GM19467 (cell line): ENCODE measurements around the gene SCUBE1.

Experiments
- ATAC-seq: cut with Tn5 transposase; IDR thresholded peaks from one replicate; pipeline ENCODE4 v1.9.1; 2021; ENCODE audit warnings: mild to moderate bottlenecking, moderate library complexity; ENCODE audit not compliant: unreplicated experiment

SCUBE1 gene

DNA sequence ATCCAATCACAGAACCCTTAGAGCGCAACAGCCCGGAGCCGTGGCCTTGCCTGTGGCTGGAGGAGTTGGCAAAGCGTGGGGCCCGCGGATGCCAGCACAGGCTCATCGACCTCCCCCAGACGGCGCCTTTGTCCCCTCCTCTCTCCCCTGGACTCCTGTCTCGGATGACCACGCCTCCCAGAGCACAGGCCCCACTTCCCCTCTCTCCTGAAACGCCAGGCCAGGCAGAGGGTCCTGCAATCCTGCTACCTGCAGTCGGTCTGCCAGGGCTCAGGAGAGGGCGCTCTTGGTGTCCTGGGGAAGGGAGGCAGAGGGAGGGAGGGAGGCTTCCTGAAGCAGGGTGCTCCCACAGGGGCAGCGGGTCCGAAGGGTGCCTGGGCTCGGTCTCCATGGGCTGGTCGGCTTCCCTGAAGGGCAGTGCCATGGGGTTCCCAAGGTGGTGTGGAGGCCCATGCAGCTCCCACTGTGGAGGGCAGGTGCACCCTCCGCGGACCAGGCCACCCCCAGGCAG lies 139.6 kb downstream of the SCUBE1 start:
- no peak for ATAC-seq

DNA sequence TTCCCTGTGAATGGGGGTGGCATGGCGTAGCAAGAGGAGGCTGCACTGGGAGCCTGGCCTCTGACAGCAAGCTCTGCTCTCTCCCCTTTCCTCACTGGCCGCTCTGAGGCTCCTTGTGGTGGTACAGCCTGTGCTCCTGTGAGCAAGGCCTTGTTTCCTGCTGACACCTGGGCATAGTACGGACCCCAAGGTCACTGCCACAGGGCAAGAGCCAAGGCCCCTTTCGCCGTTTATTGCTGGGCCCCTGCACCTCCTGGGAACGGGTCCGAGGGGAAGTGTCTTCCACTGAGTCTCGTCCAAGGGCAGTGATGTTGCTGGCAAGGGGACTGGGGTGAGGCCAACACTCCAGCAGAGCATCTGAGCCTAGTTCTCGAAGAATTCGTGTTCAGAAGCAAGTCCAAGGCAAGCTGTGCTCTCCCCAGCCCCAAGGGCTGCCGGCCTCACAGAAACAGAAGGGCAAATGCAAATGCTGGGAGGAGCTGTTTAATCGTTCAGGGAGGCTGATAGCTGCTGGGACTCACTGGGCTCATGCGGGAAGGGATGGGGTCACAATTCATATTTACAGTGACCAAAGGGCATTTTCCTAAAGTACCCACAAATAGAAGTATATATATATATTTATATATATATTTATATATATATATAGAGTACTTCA lies 140.3 kb downstream of the SCUBE1 start:
- no peak for ATAC-seq

GRCh38 chr22:43202326-43202725 lies 140.8 kb downstream of the SCUBE1 start:
- ATAC-seq = no peak

DNA sequence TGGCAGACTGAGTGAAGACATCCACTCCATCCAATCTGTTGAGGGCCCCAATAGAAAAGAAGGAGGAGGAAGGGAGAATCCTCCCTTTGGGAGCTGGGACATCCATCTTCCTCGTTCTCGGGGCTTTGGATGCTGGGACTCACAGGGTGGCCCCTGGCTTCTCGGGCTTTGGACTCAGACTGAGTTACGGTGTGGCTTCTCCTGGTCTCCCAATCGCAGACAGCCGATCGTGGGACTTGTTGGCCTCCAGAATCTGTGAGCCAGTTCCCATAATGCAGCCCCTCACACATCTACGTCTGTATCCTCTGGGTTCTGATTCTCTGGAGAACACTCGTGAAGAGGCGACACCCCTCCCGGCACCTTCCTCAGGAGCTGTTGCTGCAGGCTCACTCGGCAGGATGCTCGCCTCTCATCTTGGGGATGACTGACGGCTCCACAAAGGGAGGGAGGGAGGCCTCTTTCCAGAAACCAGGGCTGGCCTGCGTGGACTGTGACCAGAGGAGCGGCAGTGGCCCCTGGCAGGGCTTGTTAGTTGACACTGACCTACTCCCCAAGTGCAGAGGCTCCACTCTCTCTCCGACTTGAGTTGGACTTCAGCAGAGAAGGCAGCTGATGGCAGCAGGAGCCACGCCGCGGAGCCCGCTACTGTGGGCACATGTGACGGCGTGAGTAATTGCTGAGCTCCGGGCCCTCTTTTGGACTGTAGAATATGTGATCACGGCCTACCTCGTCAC lies 141.5 kb downstream of the SCUBE1 start:
- ATAC-seq = no peak

DNA sequence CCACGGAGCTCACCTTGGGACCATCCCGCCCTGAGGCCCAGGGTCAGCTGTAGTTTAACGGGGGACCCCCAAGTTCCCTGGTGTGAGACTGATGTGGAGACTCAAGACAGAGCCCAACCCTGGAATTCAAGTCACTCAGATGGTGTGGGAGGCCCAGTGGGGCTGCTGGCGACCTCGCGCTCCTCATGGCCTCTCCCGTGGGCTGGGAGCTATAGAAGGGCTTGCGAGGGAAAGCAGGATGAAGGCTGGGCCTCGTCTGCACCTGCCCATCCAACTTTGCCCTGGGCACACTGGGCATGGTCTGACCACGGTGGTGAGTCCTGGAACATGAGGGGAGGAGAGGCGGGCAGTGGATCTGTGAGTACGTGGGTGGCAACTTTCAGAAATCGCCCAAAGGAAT lies 142.6 kb downstream of the SCUBE1 start:
- ATAC-seq = no peak

DNA sequence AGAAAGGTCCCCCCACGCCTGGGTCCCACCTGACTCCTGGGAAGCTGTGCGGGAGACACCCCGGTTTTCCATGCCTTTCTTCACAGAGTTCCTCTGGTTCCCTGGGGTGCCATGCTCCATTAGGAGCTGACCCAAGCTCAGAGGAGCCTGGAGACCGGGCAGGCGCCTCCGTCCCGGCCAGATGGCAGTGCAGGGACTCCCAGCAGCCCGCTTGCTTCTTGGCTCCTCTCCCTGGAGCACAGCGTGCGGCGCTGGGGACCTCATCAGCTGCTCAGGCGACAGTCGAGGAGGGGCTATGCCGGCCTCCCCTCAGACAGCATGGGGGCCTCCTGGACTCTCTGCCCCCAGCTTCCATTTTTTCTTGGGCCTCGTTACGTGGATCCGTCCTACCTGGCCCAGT lies 143.1 kb downstream of the SCUBE1 start:
- no peak for ATAC-seq

DNA sequence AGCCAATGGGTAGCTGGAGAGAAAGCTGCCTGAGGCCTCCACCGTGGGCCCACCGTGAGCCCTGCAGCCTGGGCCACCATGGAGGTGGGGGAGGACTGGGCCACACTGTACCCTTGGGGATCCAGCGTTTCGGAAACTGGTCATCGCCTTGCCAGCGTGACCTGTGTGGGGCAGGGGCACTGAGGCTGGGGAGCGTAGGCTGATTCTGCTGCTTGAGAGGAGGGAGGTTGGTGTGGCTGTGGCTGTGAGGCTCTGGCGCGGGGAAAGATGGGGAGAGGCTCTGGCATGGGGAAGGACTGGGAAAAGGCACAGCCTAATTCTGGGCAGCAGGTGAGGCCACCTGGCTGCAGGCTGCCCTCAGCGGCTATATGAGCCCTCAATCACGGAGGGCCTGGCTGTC lies 143.6 kb downstream of the SCUBE1 start:
- no peak for ATAC-seq

DNA sequence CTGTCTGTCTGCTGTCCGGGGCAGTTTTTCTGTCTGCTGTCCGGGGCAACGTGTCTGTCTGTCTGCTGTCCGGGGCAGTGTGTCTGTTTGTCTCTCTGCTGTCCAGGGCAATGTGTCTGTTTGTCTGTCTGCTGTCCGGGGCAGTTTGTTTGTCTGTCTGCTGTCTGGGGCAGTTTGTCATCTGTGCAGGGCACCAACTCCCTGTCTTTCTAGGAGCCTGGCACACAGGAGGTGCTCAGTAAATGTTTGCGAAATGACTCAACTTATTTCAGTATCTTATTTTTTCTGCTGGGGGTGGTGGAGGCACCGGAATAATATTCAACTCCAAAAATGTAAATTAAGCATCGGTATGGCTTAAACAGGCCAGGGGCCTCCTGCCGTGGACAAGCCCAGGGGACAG lies 144.2 kb downstream of the SCUBE1 start:
- ATAC-seq = no peak

DNA sequence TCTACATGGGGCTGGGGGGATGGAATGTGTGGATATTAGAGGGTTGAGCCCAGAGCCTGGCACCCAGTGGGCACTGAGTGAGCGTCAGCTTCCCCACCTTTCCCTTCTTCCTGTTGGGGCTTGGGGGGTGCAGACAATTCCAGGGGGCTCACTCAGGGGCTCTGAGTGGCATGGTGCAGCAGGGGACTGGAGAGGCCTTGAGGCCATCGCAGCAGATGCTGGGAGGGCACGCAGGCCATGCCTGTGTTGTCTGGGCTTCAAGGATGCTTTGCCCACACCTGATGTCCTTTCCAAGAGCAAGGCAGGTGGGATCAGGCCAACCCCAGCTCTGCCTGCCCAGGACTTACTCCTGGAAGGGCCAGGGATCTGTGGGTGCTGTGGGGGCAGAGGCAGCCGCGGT lies 145.0 kb downstream of the SCUBE1 start:
- ATAC-seq = no peak

GRCh38 chr22:43197271-43197941 lies 145.8 kb downstream of the SCUBE1 start:
- no peak for ATAC-seq

- ATAC-seq = no peak
These were observed 151.3 kb downstream of the SCUBE1 start for GRCh38 chr22:43191831-43192230.

GRCh38 chr22:43188829-43189545 lies 154.2 kb downstream of the SCUBE1 start:
- no peak for ATAC-seq

- peak; percentile 81 for ATAC-seq
These were observed 155.7 kb downstream of the SCUBE1 start for GRCh38 chr22:43187171-43188099.

DNA sequence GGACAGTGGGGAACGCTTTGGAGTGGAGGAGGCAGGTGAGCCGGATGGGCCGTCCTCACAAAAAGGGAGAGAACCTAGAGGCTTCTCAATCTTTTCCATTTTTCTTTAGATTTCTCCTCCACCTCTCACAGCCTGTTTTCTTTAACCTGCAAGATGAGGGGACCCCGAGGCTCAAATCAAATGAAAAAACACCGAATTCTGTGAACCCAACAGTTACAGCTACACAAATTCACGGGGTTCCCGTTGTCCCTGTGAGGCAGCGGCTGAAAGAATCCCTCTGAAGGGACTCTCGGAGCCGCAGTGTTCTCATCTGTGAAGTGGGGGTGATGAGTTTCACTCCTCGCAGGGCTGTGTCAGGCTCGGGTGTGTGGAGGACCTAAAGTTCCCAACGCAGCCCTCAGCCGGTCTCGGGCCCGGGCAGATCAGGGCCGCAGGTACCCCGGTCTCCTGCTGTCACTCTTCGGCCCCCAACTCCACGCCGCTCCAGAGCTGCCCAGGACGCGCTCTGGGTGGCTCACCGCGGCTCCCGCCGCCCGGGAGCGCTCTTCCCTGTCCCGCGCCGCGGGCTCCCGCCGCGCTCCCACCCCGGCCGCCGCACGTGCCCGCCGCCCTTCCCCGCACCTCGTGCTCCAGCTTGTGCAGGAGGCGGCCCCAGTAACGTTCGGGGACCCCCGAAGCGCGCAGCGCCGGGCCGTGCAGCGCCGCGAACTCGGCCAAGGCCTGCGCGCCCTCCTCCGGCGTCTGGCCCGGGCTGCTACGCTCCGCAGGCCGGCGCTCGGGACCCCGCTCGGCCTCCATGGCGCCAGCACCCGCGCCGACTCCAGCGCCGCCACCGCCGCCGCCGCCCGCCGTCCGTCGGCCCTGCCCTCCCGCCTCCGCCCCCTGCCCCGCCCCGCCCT lies 156.7 kb downstream of the SCUBE1 start, which contains the start of gene TTLL12:
TSS of gene TTLL12 (minus strand) at position 863 of the 899 bp plus-strand sequence. CDS start at position 798, 65 bp downstream.
- no peak for ATAC-seq

- no peak for ATAC-seq
These were observed 157.3 kb downstream of the SCUBE1 start for GRCh38 chr22:43185860-43186261.

DNA sequence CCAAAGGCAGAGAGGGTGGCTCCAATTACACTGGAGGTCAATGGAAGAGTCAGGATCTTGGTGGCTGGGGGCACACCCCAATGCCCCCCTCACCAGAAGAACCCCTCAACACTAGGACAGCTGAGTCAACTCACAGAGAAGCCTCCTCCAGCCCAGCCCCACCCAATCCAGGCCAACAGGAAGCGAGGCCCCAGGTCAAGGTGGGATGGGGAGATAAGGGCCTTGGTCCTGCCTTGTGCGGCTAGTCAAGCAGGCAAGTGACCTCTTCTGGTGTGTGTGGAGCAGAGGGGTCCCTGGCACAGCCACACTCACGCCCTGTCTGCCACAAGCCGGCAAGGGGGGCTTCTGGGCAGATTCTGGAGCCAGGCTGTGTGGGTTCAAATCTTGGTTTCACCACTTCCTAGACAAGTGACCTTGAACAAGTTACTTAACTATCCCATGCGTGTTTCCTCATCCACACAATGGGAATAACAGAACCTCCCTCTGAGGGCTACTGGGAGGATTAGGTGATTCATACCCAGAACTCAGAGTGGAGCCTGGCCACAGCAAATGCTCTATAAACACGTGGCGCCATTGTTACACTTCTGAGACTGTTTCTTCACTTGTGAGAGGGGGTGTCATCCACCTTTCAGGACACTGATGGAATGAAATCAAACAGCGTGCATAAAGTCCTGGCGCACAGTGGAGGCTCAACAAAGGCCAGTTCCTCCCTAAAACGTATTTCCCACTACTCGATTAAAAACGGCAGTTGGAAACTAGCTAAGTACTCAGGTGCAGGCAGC lies 159.5 kb downstream of the SCUBE1 start:
- ATAC-seq = no peak

- ATAC-seq = no peak
These were observed 160.4 kb downstream of the SCUBE1 start for GRCh38 chr22:43182726-43183125.

- ATAC-seq = no peak
These were observed 161.1 kb downstream of the SCUBE1 start for GRCh38 chr22:43182118-43182517.
